ENCODE data around the gene EXOSC3.

The EXOSC3 gene

DNA sequence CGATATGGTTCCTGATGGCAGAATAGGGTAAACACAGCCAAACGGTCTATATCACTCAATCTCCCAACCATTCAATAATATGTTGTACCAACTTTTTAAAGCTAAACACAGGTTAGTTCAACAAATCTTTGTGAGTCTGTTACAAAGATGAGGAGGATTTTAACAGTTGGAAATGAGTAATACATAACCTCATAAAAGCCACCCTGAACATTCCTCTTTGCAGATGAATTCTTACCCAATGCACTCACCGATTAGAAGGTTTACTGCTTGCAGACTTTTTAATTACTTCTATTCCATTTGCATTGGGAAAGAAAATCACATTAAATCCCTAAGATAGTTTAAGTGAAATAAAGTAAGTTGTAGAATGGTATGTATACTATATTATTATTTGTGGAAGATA lies 54.6 kb downstream of the EXOSC3 start:
- Histone ChIP-seq H3K9ac (ENCODE audit: insufficient read length, low read depth) (no peak overlapping the region), H3K9me3 (ENCODE audit: insufficient read depth, low read length) (no peaks in the 10 kb centered on the region), H3K27me3 (ENCODE audit: insufficient read depth, insufficient read length) (no peaks in the 10 kb centered on the region), H3K4me3 (ENCODE audit: insufficient read length, low read depth) (no peak overlapping the region), H3K4me1 (ENCODE audit: insufficient read depth, insufficient read length) (no peaks in the 10 kb centered on the region), H3K36me3 (ENCODE audit: insufficient read depth, insufficient read length, low read length) (no peaks in the 10 kb centered on the region)
- DNase-seq (ENCODE audit: low read depth, low spot score), result no peak
- TF ChIP-seq SUZ12 (IDR thresholded peaks at IDR 0.05; ENCODE audit: extremely low read depth, insufficient read depth, insufficient read length) (no peak), YY1 (IDR thresholded peaks at IDR 0.05; ENCODE audit: insufficient read depth, insufficient read length) (no peak), ZNF274 (IDR thresholded peaks at IDR 0.05; ENCODE audit: low read depth, low read length) (no peak)
